GM21381 (cell line): ENCODE results near the gene KIAA0930.
"Not testable (repeated sequence)": the region's sequence is repeated elsewhere in the genome, so short reads cannot be mapped to it uniquely, and the experiment has no call there.

Experiments
- ATAC-seq: cut with Tn5 transposase; IDR thresholded peaks from one replicate; pipeline ENCODE4 v1.9.1; 2021; ENCODE audit warnings: mild to moderate bottlenecking, moderate library complexity; ENCODE audit not compliant: unreplicated experiment

KIAA0930 gene

GRCh38 chr22:45202333-45203149 lies 38.2 kb downstream of the KIAA0930 start:
- ATAC-seq, result no peak

GRCh38 chr22:45201678-45202332 lies 38.9 kb downstream of the KIAA0930 start:
- ATAC-seq, result no peak

- ATAC-seq, result no peak
Measured at GRCh38 chr22:45200860-45201511, 39.7 kb downstream of the KIAA0930 start.

GRCh38 chr22:45200230-45200629 lies 40.5 kb downstream of the KIAA0930 start:
- no peak for ATAC-seq

GRCh38 chr22:45199723-45200122 lies 41.0 kb downstream of the KIAA0930 start:
- no peak for ATAC-seq

- ATAC-seq, result no peak
Measured at GRCh38 chr22:45198463-45198795, 42.3 kb downstream of the KIAA0930 start.

GRCh38 chr22:45197606-45198462 lies 42.9 kb downstream of the KIAA0930 start:
- no peak for ATAC-seq

- no peak for ATAC-seq
Measured at GRCh38 chr22:45196926-45197605, 43.6 kb downstream of the KIAA0930 start.

- ATAC-seq, result no peak
Measured at GRCh38 chr22:45196308-45196707, 44.4 kb downstream of the KIAA0930 start.

GRCh38 chr22:45195616-45196015 lies 45.1 kb downstream of the KIAA0930 start:
- ATAC-seq, result no peak

- ATAC-seq, result no peak
Measured at GRCh38 chr22:45194686-45195085, 46.0 kb downstream of the KIAA0930 start.

GRCh38 chr22:45192701-45193187 lies 48.0 kb downstream of the KIAA0930 start:
- no peak for ATAC-seq

- ATAC-seq, result not testable (repeated sequence)
Measured at GRCh38 chr22:45191746-45192145, 48.9 kb downstream of the KIAA0930 start.

GRCh38 chr22:45190202-45190872 lies 50.4 kb downstream of the KIAA0930 start:
- no peak for ATAC-seq

GRCh38 chr22:45188779-45189178 lies 51.9 kb downstream of the KIAA0930 start:
- no peak for ATAC-seq

- ATAC-seq, result no peak
Measured at GRCh38 chr22:45187891-45188290, 52.8 kb downstream of the KIAA0930 start.

GRCh38 chr22:45185718-45186514 lies 54.8 kb downstream of the KIAA0930 start:
- no peak for ATAC-seq

GRCh38 chr22:45183974-45184373 lies 56.7 kb downstream of the KIAA0930 start:
- ATAC-seq, result no peak

GRCh38 chr22:45181766-45182165 lies 58.9 kb downstream of the KIAA0930 start:
- no peak for ATAC-seq
